ENCODE data around the gene DDAH1.

The DDAH1 gene

GRCh38 chr1:85386068-85386722 is 78.8 kb downstream of the DDAH1 start:
- DNase-seq = no peak

GRCh38 chr1:85379203-85380136 is 85.5 kb downstream of the DDAH1 start:
- peak in 1 of 2 experiments; percentile 5 for DNase-seq

- DNase-seq = no peak
These were observed 86.4 kb downstream of the DDAH1 start for GRCh38 chr1:85378534-85378933.

GRCh38 chr1:85376356-85376755 is 88.6 kb downstream of the DDAH1 start:
- DNase-seq = no peak

- DNase-seq = no peak
These were observed 89.5 kb downstream of the DDAH1 start for GRCh38 chr1:85375493-85375892.

- no peak for DNase-seq
These were observed 90.8 kb downstream of the DDAH1 start for GRCh38 chr1:85374160-85374559.

- DNase-seq = no peak
These were observed 91.6 kb downstream of the DDAH1 start for GRCh38 chr1:85373378-85373708.

GRCh38 chr1:85372683-85373377 is 92.1 kb downstream of the DDAH1 start:
- DNase-seq = peak in 1 of 2 experiments; percentile 5

- no peak for DNase-seq
These were observed 93.9 kb downstream of the DDAH1 start for GRCh38 chr1:85371021-85371420.

GRCh38 chr1:85368073-85368770 is 96.7 kb downstream of the DDAH1 start:
- no peak for DNase-seq

GRCh38 chr1:85366391-85367170 is 98.4 kb downstream of the DDAH1 start:
- no peak for DNase-seq

- DNase-seq = no peak
These were observed 99.1 kb downstream of the DDAH1 start for GRCh38 chr1:85365851-85366250.

- no peak for DNase-seq
These were observed 101.4 kb downstream of the DDAH1 start for GRCh38 chr1:85363521-85363920.

- no peak for DNase-seq
These were observed 101.9 kb downstream of the DDAH1 start for GRCh38 chr1:85363092-85363491.

- no peak for DNase-seq
These were observed 103.2 kb downstream of the DDAH1 start for GRCh38 chr1:85361606-85362296.

- no peak for DNase-seq
These were observed 104.0 kb downstream of the DDAH1 start for GRCh38 chr1:85360730-85361493.

GRCh38 chr1:85359874-85360721 is 104.9 kb downstream of the DDAH1 start:
- no peak for DNase-seq

GRCh38 chr1:85358702-85359438 is 106.1 kb downstream of the DDAH1 start:
- DNase-seq = no peak

- DNase-seq = no peak
These were observed 107.1 kb downstream of the DDAH1 start for GRCh38 chr1:85357817-85358216.

Data from AML-193 (cell line).